Measurements from ENCODE around the gene SOBP.

Gene SOBP

DNA sequence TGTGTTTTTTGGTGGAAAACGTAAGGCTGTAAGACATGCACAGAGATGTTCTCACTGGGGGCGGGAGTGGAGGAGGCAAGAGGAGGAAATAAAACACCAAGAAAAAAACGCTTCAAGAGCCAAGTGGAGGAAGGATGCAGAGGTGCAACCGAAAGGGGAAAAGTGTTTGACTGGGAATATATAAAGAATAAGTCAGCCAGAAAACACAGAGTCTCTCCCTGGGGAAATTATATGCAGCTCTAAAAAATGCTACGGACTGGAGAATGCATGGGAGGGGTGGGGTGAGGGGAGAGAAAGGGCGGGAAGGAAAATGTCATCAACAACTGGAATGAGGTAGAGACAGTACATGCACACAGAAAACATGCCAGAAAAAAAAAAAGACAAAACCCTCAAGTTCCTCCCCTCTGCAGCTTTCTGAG, 200.7 kb downstream of the SOBP start:
- H3K4me3 ChIP-seq (ENCODE audit: low read length), result no peak overlapping the region
- TF ChIP-seq ZNF274 (IDR thresholded peaks at IDR 0.05; ENCODE audit: low read depth, low read length), result no peak

DNA sequence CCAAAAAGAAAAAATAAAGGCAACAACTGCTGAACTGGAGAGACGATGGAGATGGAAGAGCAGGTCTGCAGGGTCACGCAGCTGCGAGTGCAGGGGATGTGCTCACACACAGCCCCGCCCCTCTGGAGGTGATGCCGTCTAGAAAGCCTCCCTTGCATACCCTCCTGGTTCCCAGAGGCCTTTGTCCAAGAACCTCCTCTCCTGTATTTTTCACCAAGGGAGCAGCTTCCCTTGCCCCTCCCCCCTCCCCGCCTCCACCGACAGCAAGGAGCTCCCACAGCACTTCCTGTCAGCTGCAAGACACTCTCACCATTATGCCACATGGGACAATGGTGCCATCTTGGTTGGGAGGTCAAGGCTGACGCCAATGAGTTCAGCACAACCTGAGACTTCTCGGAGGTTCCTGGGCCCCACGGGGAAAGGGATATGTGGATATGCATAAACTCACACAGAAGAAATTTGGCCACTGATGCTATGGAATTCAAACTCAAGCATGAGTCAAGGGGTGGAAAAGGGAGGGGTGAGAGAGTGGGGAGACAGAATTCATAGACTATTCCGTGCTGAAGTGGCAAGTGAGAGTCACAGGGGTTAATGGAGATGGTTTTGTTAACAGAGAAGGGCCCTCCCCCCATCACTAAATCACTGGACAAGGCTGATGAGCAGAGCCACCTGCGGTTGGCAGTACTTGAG, 201.3 kb downstream of the SOBP start:
- TF ChIP-seq ZNF274 (IDR thresholded peaks at IDR 0.05; ENCODE audit: low read depth, low read length), result no peak

DNA sequence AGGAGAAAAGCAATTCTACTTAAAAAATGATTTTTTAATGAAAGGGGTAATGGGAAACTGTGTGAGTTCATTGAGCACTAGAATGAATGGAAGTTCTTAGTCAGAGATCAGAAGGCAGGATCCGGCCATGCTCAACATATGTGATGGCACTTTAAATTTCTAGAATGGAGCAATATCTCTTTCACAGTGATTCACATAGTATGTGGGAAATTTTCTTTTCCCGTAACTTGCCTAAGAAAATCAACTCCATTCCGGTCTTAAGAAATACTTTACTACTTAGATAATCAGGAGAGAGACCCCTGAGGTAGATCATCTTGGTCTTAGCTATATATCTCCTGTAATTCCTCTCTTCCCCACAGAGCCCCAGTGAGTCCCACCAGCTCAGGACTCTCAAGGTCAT, 202.4 kb downstream of the SOBP start:
- no peak for TF ChIP-seq ZNF274 (IDR thresholded peaks at IDR 0.05; ENCODE audit: low read depth, low read length)
- H3K4me3 ChIP-seq (ENCODE audit: low read length), result no peak overlapping the region

More for the DNA sequence above, 201.3 kb downstream of the SOBP start:
- no peak overlapping the region for H3K4me3 ChIP-seq (ENCODE audit: low read length)

DNA sequence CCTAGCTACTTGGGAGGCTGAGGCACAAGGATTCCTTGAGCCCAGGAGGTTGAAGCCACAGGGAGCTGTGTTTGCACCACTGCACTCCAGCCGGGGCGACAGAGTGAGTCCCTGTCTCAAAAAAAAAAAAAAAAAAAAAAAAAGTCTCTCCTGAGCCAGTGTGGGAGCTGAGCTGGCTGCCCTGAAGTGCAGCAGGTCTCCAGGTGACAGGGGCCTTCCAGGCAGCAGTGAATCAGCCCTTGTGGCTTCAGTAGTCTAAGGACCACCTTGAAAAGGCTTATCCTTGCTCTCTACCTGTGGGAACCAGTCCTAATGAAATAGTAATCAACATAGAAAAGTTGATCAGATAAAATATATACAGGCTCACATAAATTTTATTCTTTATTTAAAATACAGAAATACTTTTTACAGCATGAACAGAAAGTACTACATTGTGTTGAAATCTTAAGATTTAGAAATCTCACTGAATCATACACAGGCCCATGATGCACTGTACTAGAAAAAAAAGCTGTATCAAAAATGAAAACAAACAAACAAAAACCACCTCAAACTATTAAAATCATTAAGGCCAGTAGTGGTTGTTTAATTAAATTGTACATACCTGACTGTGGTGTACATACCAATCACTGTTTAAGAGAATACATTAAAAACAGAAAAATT, 205.3 kb downstream of the SOBP start:
- no peak for TF ChIP-seq ZNF274 (IDR thresholded peaks at IDR 0.05; ENCODE audit: low read depth, low read length)

DNA sequence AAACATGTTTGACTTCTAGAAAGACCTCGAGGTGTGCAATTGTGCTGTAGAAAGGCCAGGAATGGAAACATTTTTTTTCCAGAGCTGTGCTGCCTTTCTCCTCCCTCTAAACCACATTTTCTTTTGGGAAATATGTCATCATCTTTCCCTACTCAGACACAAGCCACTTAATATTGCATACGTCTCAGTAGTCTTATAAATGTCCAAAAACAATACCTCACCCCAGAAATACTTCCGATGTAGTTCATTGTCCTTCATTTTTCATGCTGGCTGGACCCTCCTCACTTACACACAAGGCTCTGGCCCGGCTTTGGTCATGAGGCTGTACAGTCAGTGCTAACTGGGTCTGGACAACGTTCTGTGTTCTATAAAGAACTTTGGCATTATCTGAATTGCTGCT, 207.8 kb downstream of the SOBP start:
- TF ChIP-seq ZNF274 (IDR thresholded peaks at IDR 0.05; ENCODE audit: low read depth, low read length), result no peak
- no peak overlapping the region for H3K4me3 ChIP-seq (ENCODE audit: low read length)

More for the DNA sequence above, 205.3 kb downstream of the SOBP start:
- no peak overlapping the region for H3K4me3 ChIP-seq (ENCODE audit: low read length)

DNA sequence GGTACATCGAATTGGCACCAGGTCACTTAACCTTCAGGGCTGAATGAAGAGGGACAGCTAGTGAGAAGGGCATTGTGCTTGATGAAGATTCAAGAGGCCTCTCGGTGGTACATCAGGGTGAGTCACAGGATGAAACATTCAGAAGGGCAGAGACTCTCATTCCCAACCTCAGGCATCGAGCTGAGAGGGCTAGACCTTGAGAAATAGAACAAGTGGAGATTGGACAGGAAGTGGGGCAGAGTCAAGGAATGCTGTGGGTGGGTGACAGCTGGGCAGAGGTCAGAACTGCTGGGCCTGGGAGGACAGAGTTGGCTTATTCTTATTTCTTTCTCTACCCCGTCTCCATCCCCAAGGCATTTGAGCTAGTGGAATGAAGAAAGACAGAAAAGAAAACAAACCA, 208.2 kb downstream of the SOBP start:
- TF ChIP-seq ZNF274 (IDR thresholded peaks at IDR 0.05; ENCODE audit: low read depth, low read length), result no peak
- no peak overlapping the region for H3K4me3 ChIP-seq (ENCODE audit: low read length)

DNA sequence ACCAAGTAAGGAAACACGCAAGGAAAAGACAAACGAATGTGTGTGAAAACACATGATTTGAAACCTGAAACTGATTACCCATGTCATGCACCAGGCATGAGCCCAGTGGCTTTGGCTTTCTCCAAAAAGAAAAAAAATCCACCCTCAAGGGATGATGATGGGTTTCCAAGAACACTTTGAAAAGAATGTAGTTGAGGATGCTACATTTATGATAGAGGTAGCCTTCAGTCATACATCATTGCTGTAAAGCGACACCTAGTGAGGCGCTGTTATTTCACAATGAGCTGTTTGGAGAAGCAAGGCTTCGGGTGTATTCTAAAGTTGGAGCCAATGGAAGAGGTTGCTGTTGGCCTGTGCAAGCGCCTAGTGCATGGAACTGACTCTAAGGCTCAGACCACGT, 209.3 kb downstream of the SOBP start:
- TF ChIP-seq ZNF274 (IDR thresholded peaks at IDR 0.05; ENCODE audit: low read depth, low read length), result no peak
- no peak overlapping the region for H3K4me3 ChIP-seq (ENCODE audit: low read length)

DNA sequence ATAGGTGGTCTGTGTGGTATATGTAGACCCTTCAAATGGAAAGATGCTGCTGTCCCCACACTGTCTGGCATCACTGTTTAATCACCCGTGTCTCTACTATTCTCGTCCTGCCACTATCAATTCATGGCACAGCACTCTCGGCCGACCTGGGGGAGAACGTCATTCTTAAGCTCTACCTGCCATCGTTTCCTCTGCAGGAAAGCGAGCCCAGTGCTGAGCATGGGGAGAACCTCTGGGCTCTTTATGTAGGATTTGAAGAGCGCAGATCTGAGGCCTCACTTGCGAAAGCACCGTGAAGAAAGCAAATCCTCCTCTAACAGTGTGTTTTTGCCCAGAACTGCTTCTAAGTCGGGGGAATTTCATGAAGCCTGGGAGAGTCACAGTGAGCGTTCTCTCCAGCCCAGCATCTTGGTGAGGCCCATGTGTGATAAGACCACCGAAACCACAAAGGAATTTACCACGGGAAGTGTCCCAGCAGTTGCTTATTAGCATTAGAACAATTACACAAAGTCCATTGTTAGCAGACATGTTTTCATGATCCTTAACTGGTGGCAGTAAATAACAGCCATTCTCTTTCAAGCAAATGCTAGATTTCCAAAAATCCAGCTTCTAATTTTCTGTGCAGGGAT, 209.9 kb downstream of the SOBP start:
- no peak for TF ChIP-seq ZNF274 (IDR thresholded peaks at IDR 0.05; ENCODE audit: low read depth, low read length)
- H3K4me3 ChIP-seq (ENCODE audit: low read length), result no peak overlapping the region

DNA sequence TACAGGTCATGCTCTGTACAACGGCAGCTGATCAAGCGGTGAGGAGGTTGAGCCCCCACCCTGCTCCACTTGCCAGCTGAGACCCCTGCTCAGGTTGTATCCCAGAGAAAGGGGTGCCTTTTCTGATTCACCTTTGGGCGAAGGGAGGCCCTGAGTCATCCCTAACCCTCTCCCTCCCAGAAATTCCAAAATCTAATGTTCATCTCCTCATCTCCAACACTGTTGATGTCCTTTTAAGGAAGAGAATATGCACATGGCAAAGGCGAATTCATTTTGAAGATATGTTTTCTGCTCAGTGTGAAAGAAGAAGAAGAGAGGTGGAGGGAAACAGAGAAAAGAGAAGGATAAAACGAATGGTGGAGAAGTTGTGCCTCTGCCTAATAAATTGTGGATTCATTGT, 213.7 kb downstream of the SOBP start:
- H3K4me3 ChIP-seq (ENCODE audit: low read length), result no peak overlapping the region
- no peak for TF ChIP-seq ZNF274 (IDR thresholded peaks at IDR 0.05; ENCODE audit: low read depth, low read length)

DNA sequence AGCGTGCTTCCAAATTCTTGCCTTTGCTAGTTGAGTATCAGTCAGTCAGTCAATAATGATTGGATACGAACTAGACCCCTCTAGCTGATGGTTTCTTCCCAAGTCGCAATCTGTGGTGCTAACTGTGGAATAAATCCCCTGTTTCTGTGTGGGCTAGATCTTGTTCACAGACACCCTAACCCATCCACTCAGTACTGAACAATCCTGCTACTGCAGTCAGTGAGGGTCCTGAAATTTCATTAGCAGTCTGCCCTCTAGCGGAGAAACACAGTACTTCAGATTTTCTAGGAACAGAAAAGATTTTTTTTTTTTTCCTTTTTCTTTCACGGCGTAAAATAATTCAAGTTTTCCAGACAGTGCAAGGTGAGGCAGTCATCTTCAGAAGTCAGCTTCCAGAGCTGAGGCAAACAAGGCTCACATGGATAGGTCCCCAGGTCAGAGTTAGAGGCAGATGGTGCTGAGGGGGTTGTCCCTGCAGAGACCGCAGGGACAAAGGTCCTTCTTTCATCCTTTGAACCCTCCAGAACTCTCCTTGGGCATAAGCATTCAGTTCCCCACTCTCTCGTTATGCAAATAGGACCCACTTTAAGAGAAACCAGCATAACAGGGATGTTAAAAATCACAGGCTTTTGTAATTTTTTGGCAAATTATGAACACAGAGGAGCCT, 214.6 kb downstream of the SOBP start:
- no peak for TF ChIP-seq ZNF274 (IDR thresholded peaks at IDR 0.05; ENCODE audit: low read depth, low read length)
- H3K4me3 ChIP-seq (ENCODE audit: low read length), result no peak overlapping the region

DNA sequence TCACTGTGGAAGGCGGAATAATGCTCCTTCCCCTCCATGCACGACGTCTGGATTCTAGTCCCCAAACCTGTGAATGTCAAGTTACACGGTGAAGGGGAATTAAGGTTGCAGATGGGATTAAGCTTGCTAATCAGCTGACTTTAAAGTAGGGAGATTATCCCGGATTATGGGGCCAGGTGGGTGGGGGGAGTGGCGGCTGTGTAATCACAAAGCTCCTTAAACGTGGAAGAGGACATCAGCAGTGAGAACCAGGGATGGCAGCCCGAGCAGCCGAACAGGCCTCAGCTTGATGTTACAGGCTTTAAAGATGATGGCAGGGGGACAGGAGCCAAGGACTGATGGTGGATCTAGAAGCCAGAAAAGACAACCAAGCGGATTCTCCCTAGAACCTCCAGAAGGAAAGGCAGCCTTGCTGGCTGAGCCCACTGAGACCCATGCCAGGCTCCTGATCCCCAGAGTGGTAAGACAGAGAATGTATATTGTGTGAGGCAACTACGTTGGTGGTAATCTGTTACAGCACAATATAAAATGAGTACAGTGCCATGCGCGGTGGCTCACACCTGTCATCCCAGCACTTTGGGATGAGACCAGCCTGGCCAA, 216.7 kb downstream of the SOBP start:
- TF ChIP-seq ZNF274 (IDR thresholded peaks at IDR 0.05; ENCODE audit: low read depth, low read length), result no peak
- H3K4me3 ChIP-seq (ENCODE audit: low read length), result no peak overlapping the region

DNA sequence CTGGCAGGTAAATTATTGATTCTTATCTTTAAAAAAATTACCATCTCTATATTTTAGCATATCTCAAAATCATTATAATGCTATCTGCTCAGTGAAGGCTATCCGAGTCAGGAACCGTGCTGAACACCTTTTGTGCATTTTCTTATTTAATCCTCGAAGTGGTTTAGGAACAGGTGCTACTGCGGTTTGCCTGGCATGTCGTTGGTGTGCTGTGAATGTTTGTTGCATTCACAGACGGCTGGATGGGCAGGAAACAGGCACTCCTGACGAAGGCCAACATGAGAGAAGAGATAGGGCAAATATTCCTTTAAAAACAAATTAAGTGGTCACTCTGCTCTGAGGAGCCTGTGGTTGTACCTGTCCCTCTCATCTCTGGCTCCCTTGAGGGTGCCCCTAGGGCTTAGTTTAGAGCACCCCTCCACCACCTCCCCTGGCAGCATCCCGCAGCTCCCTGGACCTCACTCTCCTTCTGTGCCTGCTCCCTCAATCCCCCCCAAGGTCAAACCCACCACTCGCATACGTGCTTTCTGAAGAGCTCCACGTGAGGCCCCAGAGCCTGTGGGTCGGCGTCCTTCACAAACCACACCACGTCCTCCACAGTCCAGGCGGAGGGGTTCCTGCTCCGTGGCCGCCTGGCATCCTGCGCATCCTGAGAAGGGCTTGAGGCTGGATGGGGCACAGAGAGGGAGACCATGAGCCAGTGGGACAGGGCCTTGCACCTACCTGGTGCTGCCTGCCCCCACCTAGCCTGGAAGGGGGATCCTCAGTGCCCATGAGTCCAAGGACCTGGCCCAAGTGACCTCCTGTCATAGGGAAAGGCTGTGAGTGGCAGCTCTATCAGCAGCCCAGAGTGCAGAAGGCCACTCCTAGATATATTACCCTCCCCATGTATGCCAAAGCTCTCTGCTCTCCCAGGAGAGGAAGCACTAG, 217.7 kb downstream of the SOBP start:
- no peak for TF ChIP-seq ZNF274 (IDR thresholded peaks at IDR 0.05; ENCODE audit: low read depth, low read length)
- H3K4me3 ChIP-seq (ENCODE audit: low read length), result no peak overlapping the region

DNA sequence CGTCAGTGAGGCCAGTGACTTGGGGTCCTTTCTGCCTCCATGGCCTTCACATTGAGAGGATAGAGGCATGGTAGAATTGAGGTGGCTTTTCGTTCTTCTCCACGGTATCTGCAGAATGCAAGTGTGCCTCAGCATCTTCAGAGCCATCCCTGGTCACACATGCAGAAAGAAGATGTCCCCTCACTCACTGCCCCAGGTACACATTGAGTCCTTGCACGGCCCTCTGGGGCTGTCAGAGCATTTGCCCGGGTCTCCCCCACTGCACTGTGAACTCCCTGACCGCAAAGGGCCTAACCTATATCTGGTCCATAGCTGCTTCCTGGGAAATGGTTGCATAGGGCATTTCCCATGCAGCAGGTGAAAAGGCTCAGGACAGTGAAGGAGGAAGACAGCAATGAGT, 218.5 kb downstream of the SOBP start:
- TF ChIP-seq ZNF274 (IDR thresholded peaks at IDR 0.05; ENCODE audit: low read depth, low read length), result no peak
- no peak overlapping the region for H3K4me3 ChIP-seq (ENCODE audit: low read length)

Measured in GM08714 (cell line).